Calu3 (cell line): ENCODE results near the gene PRG3. TPM values are rescaled to one million over a fixed set of nuclear protein-coding genes. Genes with fewer than 3 reads are reported as not detected.
A peak's percentile ranks its signal among the peaks of the same experiment; 100 is the strongest.

ENCODE experiments used
- BruUV-seq: library from RNA; stranded (reverse); fragments of 400-500 nt; replicated peaks from 2 replicates; lab custom pipeline; 2021; lab: Mats Ljungman, UMichigan
- CTCF ChIA-PET: fragments of 300-600 bp; sonication (Branson Sonifier 250); formaldehyde crosslinking; loops from one replicate; lab custom pipeline; 2022; ENCODE audit warnings: antibody characterized with exemption; lab: Charles Lee
- DNase-seq: peaks from one replicate; pipeline ENCODE4 v3.0.0; 2022
- H3K27ac Mint-ChIP-seq: one replicate; pipeline ENCODE4 v1.8.0; 2022; ENCODE audit warnings: mixed read lengths; ENCODE audit not compliant: unreplicated experiment
- H3K27me3 Mint-ChIP-seq: one replicate; pipeline ENCODE4 v1.8.0; 2022; ENCODE audit warnings: mixed read lengths; ENCODE audit not compliant: unreplicated experiment
- H3K36me3 Mint-ChIP-seq: one replicate; pipeline ENCODE4 v1.8.0; 2022; ENCODE audit warnings: mild to moderate bottlenecking, moderate library complexity, mixed read lengths; ENCODE audit not compliant: insufficient read depth, unreplicated experiment
- H3K4me1 Mint-ChIP-seq: one replicate; pipeline ENCODE4 v1.8.0; 2022; ENCODE audit warnings: mild to moderate bottlenecking, low read depth, mixed read lengths; ENCODE audit not compliant: unreplicated experiment
- H3K4me3 Mint-ChIP-seq: one replicate; pipeline ENCODE4 v1.8.0; 2022; ENCODE audit warnings: mild to moderate bottlenecking, low read depth, moderate library complexity, mixed read lengths; ENCODE audit not compliant: unreplicated experiment
- H3K9me3 Mint-ChIP-seq: one replicate; pipeline ENCODE4 v1.8.0; 2022; ENCODE audit warnings: low read depth, mixed read lengths; ENCODE audit not compliant: unreplicated experiment
- intact Hi-C: fragments of 100-400 bp; cut with micrococcal nuclease; formaldehyde crosslinking; loops from one replicate; pipeline ENCODE4 v1.10.0; 2022; ENCODE audit not compliant: unreplicated experiment
- total RNA-seq: library from RNA; stranded (reverse); gene quantifications from 2 replicates; pipeline ENCODE4 v1.2.3, GENCODE V29; 2022
- TF ChIP-seq, protein P1 (sequence below): fragments of 200-600 bp; IDR thresholded peaks from one replicate; pipeline ENCODE4 v1.8.0; 2022; ENCODE audit warnings: antibody characterized with exemption; ENCODE audit not compliant: unreplicated experiment

The PRG3 gene
- total RNA-seq, 1 experiment from 2014 or later = not detected

DNA sequence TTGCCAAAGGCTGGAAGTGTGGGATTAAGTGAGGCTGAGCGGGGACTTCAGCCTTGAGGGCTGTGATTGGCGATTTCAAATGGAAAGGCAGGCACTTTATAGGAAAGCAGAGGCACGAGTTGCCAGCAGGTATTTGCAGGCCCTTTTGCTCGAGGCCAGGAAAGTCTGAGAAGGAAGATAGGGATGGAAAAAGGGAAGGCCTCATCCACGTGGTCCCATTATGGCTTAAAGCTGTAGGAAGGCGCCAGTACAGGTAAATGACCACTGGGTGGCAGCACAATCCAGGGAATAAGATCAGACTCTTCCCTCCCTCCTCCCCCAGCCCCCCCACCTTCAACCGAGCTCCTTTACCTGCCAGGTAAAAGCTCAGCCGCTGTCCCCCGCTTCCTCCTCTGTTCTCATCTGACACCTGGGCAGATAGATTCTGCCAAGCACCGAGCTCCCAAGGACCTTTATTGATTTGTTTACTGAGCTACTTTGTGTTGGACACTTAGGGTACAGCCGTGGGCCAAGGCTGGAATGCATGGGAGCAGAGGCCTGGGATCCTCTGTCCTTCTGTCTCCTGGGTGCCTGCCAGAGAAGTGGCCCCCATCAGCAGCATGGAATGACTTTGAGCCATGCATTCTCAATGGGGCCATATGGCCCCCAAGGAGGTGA, 35.3 kb downstream of the PRG3 start:
- Mint-ChIP-seq H3K9me3 (no peaks in the 10 kb centered on the region), H3K4me3 (no peak overlapping the region), H3K4me1 (no peaks in the 10 kb centered on the region), H3K27me3 (peaks cover 28% of the 10 kb centered on the region), H3K27ac (no peak overlapping the region), H3K36me3 (no peaks in the 10 kb centered on the region)
- intact Hi-C loops = loop anchor here (1.0 to 5.0 kb wide), 5 partner anchors 112 to 1177 kb away; no protein-coding TSS in a partner anchor
- no TSS peak for BruUV-seq
- TF ChIP-seq, protein P1, sequence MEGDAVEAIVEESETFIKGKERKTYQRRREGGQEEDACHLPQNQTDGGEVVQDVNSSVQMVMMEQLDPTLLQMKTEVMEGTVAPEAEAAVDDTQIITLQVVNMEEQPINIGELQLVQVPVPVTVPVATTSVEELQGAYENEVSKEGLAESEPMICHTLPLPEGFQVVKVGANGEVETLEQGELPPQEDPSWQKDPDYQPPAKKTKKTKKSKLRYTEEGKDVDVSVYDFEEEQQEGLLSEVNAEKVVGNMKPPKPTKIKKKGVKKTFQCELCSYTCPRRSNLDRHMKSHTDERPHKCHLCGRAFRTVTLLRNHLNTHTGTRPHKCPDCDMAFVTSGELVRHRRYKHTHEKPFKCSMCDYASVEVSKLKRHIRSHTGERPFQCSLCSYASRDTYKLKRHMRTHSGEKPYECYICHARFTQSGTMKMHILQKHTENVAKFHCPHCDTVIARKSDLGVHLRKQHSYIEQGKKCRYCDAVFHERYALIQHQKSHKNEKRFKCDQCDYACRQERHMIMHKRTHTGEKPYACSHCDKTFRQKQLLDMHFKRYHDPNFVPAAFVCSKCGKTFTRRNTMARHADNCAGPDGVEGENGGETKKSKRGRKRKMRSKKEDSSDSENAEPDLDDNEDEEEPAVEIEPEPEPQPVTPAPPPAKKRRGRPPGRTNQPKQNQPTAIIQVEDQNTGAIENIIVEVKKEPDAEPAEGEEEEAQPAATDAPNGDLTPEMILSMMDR = peak; percentile 74
- DNase-seq = peak; percentile 79
- CTCF ChIA-PET = interaction anchor here (0.6 to 1.4 kb wide), 16 partner anchors 10 to 299 kb away, joined by 3 to 31 read pairs (median 6); partner anchors contain the start of genes SSRP1 and UBE2L6

DNA sequence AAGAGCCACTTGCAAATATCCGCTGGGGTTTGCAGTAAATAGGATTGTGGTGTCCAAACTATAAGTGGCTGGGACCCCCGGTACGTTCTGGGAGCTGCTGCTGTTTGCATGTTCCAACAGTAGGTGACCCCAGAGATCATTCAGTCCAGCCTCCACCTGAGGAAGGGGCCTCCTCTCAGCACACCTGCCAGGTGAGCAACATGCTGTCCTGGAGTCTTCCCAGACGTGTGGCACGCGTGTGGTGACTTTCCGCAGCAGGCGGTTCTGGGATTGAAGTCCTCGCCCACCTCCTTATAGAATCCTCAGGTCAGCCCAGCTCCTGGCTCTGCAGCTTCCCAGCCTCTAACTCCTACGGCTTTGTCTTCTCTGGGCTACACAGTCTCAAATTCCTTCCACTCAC, 36.1 kb downstream of the PRG3 start:
- no peak overlapping the region for H3K4me3 Mint-ChIP-seq
- no peaks in the 10 kb centered on the region for H3K36me3 Mint-ChIP-seq
- peaks cover 37% of the 10 kb centered on the region for H3K27me3 Mint-ChIP-seq
- no peak overlapping the region for H3K27ac Mint-ChIP-seq
- CTCF ChIA-PET = no interaction called here
- DNase-seq = no peak
- no peaks in the 10 kb centered on the region for H3K9me3 Mint-ChIP-seq
- intact Hi-C loops = loop anchor here (1.0 to 5.0 kb wide), 5 partner anchors 112 to 1177 kb away; no protein-coding TSS in a partner anchor
- TF ChIP-seq, protein P1 = no peak
- H3K4me1 Mint-ChIP-seq = no peaks in the 10 kb centered on the region
- no TSS peak for BruUV-seq

DNA sequence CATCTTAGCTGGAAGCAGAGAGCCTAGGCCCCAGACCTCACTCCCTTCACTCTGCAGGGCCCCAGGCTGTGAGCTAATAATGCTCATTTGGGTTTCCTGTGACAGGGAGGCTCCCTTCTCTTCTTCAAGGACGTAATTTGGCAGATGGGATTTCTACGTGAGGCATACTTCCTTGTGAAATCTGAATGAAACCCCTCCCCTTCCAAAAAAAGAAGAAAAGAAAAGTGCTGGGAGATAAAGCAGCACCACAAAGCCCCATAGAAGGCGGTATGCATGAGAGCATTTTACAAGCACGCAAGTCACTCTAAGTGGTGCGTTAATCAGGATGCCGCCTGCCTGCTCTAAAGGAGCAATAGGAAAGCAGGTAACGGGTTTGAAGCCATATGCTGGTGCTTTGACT, 37.1 kb downstream of the PRG3 start:
- H3K4me1 Mint-ChIP-seq = no peaks in the 10 kb centered on the region
- no peak overlapping the region for H3K4me3 Mint-ChIP-seq
- peaks cover 42% of the 10 kb centered on the region for H3K27me3 Mint-ChIP-seq
- no peak overlapping the region for H3K27ac Mint-ChIP-seq
- intact Hi-C loops = loop anchor here (2.0 kb wide), 1 partner anchor 137 kb away; no protein-coding TSS in a partner anchor
- CTCF ChIA-PET = no interaction called here
- no peaks in the 10 kb centered on the region for H3K36me3 Mint-ChIP-seq
- DNase-seq = no peak
- no peaks in the 10 kb centered on the region for H3K9me3 Mint-ChIP-seq
- TF ChIP-seq, protein P1 = no peak
- no TSS peak for BruUV-seq

DNA sequence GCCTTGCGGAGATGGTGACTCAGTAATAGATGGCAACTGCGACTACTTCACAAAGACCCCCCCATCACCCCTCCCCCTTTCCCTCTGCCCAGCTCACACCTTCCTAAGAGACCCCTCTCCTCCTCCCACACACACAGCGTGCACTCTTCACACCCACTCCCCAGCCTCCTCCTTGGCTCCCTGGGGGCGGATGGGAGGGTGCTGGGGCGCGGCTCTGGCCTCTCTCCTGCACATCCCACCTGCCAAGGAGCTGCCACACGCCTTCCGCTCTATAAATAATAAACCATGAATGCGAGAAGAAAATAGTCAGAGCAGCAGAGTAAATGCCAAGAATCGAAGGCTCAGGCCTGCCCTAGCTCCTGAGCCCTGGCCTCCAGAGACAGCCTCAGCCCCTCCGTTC, 38.2 kb downstream of the PRG3 start:
- no peak for DNase-seq
- CTCF ChIA-PET = no interaction called here
- no TSS peak for BruUV-seq
- Mint-ChIP-seq H3K4me3 (no peak overlapping the region), H3K36me3 (no peaks in the 10 kb centered on the region), H3K4me1 (no peaks in the 10 kb centered on the region), H3K9me3 (no peaks in the 10 kb centered on the region), H3K27me3 (peaks cover 31% of the 10 kb centered on the region), H3K27ac (no peak overlapping the region)
- intact Hi-C loops = no loop called here
- TF ChIP-seq, protein P1 = no peak
